ENCODE measurements around the gene PTPRU.

The PTPRU gene

DNA sequence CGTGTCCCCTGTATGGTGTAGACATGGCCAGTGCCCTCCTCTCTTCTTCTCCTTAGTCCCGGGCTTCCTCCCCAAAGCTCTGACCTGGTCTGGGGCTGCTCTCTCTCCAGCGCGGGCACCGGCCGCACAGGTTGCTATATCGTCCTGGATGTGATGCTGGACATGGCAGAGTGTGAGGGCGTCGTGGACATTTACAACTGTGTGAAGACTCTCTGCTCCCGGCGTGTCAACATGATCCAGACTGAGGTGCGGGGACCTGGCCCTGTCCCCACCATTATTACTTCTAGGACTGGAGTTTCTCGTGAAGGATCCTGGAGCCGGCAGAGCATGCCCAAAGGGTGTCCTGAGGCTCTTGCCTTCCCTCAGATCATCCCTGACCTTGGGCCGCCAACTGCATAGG lies 78.9 kb downstream of the PTPRU start:
- no peak for TF ChIP-seq EZH2phosphoT487 (IDR thresholded peaks at IDR 0.05; ENCODE audit: low read length)
- H4K20me1 ChIP-seq (ENCODE audit: insufficient read depth, low read length) = no peaks in the 10 kb centered on the region
- peaks cover 86% of the 10 kb centered on the region for H3K27me3 ChIP-seq (replicated peaks; ENCODE audit: insufficient read depth, low read length)
- no peaks in the 10 kb centered on the region for H3K9me3 ChIP-seq (replicated peaks; ENCODE audit: insufficient read depth, low read length)
- H2AFZ ChIP-seq (ENCODE audit: low read length) = no peak overlapping the region
- H3K9ac ChIP-seq (ENCODE audit: low read length) = no peak overlapping the region
- DNase-seq = no peak
- no peak overlapping the region for H3K4me2 ChIP-seq (ENCODE audit: low read depth, low read length)
- H3K4me1 ChIP-seq (ENCODE audit: low read length) = no peaks in the 10 kb centered on the region
- no peak overlapping the region for H3K4me3 ChIP-seq (ENCODE audit: low read length)
- H3K9me2 ChIP-seq (replicated peaks; ENCODE audit: insufficient read depth, low read length) = no peaks in the 10 kb centered on the region
- no peaks in the 10 kb centered on the region for H3K79me2 ChIP-seq (ENCODE audit: low read length)
- H3K36me3 ChIP-seq (replicated peaks; ENCODE audit: insufficient read depth, low read length) = no peaks in the 10 kb centered on the region
- no peak overlapping the region for H3K27ac ChIP-seq (ENCODE audit: low read length)
- H3F3A ChIP-seq (ENCODE audit: insufficient read depth, low read length) = no peaks in the 10 kb centered on the region

DNA sequence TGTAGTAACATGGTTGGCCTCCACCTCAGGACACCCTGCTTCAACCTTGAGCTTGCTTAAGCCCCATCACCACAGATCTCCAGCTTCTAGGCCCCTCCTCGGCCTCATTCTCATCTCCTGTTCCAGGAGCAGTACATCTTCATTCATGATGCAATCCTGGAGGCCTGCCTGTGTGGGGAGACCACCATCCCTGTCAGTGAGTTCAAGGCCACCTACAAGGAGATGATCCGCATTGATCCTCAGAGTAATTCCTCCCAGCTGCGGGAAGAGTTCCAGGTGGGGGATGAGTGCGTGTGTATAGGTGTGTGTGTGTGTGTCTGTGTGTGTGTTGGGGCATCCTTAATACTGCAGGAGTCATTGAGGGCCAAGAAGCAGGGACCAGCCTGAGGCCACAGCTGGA lies 79.6 kb downstream of the PTPRU start:
- no peaks in the 10 kb centered on the region for H3K36me3 ChIP-seq (replicated peaks; ENCODE audit: insufficient read depth, low read length)
- H3K9me3 ChIP-seq (replicated peaks; ENCODE audit: insufficient read depth, low read length) = no peaks in the 10 kb centered on the region
- H3K79me2 ChIP-seq (ENCODE audit: low read length) = no peaks in the 10 kb centered on the region
- TF ChIP-seq EZH2phosphoT487 (IDR thresholded peaks at IDR 0.05; ENCODE audit: low read length) (no peak), EZH2 (optimal IDR thresholded peaks at IDR 0.05; ENCODE audit: low read depth, low read length) (no peak)
- TF ChIP-seq, protein P1, sequence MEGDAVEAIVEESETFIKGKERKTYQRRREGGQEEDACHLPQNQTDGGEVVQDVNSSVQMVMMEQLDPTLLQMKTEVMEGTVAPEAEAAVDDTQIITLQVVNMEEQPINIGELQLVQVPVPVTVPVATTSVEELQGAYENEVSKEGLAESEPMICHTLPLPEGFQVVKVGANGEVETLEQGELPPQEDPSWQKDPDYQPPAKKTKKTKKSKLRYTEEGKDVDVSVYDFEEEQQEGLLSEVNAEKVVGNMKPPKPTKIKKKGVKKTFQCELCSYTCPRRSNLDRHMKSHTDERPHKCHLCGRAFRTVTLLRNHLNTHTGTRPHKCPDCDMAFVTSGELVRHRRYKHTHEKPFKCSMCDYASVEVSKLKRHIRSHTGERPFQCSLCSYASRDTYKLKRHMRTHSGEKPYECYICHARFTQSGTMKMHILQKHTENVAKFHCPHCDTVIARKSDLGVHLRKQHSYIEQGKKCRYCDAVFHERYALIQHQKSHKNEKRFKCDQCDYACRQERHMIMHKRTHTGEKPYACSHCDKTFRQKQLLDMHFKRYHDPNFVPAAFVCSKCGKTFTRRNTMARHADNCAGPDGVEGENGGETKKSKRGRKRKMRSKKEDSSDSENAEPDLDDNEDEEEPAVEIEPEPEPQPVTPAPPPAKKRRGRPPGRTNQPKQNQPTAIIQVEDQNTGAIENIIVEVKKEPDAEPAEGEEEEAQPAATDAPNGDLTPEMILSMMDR (IDR thresholded peaks at IDR 0.05; ENCODE audit: low read length) = no peak
- H4K20me1 ChIP-seq (ENCODE audit: insufficient read depth, low read length) = no peaks in the 10 kb centered on the region
- H3K27me3 ChIP-seq (replicated peaks; ENCODE audit: insufficient read depth, low read length) = peaks cover 89% of the 10 kb centered on the region
- no peaks in the 10 kb centered on the region for H3K4me1 ChIP-seq (ENCODE audit: low read length)
- H2AFZ ChIP-seq (ENCODE audit: low read length) = no peak overlapping the region
- H3K4me3 ChIP-seq (ENCODE audit: low read length) = no peak overlapping the region
- no peaks in the 10 kb centered on the region for H3K9me2 ChIP-seq (replicated peaks; ENCODE audit: insufficient read depth, low read length)
- H3K9ac ChIP-seq (ENCODE audit: low read length) = no peak overlapping the region
- no peaks in the 10 kb centered on the region for H3F3A ChIP-seq (ENCODE audit: insufficient read depth, low read length)
- no peak overlapping the region for H3K27ac ChIP-seq (ENCODE audit: low read length)
- no peak for DNase-seq
- H3K4me2 ChIP-seq (ENCODE audit: low read depth, low read length) = no peak overlapping the region

DNA sequence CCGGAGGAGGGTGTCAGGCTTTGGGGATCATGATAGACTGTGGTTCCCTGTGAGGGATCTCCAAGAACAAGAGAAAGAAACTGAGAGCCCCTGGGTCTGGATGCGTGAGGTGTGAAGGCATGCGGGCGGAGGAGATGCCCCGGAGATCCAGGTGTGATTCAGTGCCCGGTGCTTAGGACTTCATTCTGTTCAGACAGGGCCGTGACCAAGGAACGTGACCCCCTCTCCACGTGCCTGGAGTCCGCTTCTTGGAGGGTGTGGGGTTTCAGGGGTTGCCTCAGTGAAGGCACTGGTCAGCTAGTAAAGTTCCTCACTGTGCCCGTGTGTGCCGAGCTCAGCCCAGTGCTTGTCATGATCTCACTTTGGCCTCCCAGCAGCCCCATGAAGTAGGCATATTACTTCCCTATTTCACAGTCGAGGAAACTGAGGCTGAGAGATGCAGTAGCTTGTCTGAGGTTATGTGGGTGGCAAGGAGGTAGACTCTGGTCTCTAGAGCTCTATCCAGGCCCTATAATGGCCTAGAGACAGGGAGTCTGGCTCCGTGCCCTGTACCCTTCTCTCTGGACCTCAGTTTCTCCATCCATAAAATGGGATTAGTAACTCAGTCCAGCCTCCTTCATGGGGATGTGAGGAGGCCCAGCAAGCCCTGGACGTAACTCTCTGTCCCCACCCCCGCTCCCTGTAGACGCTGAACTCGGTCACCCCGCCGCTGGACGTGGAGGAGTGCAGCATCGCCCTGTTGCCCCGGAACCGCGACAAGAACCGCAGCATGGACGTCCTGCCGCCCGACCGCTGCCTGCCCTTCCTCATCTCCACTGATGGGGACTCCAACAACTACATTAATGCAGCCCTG lies 81.0 kb downstream of the PTPRU start:
- Histone ChIP-seq H3K4me2 (ENCODE audit: low read depth, low read length) (no peak overlapping the region), H2AFZ (ENCODE audit: low read length) (no peak overlapping the region), H3K79me2 (ENCODE audit: low read length) (no peaks in the 10 kb centered on the region), H3K27me3 (replicated peaks; ENCODE audit: insufficient read depth, low read length) (peaks cover 93% of the 10 kb centered on the region), H3F3A (ENCODE audit: insufficient read depth, low read length) (no peaks in the 10 kb centered on the region), H3K36me3 (replicated peaks; ENCODE audit: insufficient read depth, low read length) (no peaks in the 10 kb centered on the region), H3K4me3 (ENCODE audit: low read length) (no peak overlapping the region), H3K9me3 (replicated peaks; ENCODE audit: insufficient read depth, low read length) (no peaks in the 10 kb centered on the region), H3K4me1 (ENCODE audit: low read length) (no peaks in the 10 kb centered on the region), H4K20me1 (ENCODE audit: insufficient read depth, low read length) (no peaks in the 10 kb centered on the region), H3K27ac (ENCODE audit: low read length) (no peak overlapping the region), H3K9ac (ENCODE audit: low read length) (no peak overlapping the region), H3K9me2 (replicated peaks; ENCODE audit: insufficient read depth, low read length) (no peaks in the 10 kb centered on the region)
- no peak for DNase-seq
- TF ChIP-seq EZH2phosphoT487 (IDR thresholded peaks at IDR 0.05; ENCODE audit: low read length) (no peak), EZH2 (optimal IDR thresholded peaks at IDR 0.05; ENCODE audit: low read depth, low read length) (no peak)
- TF ChIP-seq, protein P1 (IDR thresholded peaks at IDR 0.05; ENCODE audit: low read length) = no peak

DNA sequence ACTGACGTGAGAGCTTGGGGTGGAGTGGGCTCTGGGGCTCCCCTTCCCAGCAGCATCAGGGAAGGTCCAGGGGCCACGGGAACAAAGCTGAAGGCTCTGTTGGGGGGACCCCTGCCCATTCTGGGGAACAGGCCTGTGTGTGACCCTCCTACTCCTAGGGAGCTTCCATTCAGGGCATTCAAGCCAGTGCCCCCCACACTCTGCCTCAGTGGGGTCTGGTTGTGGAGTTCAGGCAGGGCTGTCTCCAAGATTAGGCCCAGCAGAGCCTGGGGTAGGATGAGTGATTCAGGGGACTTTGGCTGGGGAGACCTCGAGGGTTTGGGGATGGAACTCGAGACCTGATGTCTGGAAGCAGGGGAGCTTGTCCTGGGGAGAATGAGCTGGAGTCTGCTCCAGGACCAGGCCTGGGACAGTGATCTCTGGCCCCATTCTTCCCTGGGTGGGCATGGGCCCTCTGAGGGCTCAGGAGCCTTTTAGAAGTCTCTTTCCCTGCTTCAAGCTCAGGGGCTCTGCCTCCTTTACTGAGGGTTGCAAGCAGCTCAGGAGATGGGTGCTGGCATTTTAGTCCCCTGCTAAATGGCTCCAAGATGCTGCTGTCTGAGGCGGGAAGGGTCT lies 81.7 kb downstream of the PTPRU start:
- H3K27me3 ChIP-seq (replicated peaks; ENCODE audit: insufficient read depth, low read length) = peaks cover 92% of the 10 kb centered on the region
- H3K4me1 ChIP-seq (ENCODE audit: low read length) = no peaks in the 10 kb centered on the region
- no peaks in the 10 kb centered on the region for H3K9me3 ChIP-seq (replicated peaks; ENCODE audit: insufficient read depth, low read length)
- H3K79me2 ChIP-seq (ENCODE audit: low read length) = no peaks in the 10 kb centered on the region
- no peak for DNase-seq
- no peak for TF ChIP-seq EZH2 (optimal IDR thresholded peaks at IDR 0.05; ENCODE audit: low read depth, low read length)
- TF ChIP-seq, protein P1 (IDR thresholded peaks at IDR 0.05; ENCODE audit: low read length) = no peak
- TF ChIP-seq EZH2phosphoT487 (IDR thresholded peaks at IDR 0.05; ENCODE audit: low read length) = no peak
- no peaks in the 10 kb centered on the region for H3F3A ChIP-seq (ENCODE audit: insufficient read depth, low read length)
- no peak overlapping the region for H3K4me2 ChIP-seq (ENCODE audit: low read depth, low read length)
- no peak overlapping the region for H3K4me3 ChIP-seq (ENCODE audit: low read length)
- H3K36me3 ChIP-seq (replicated peaks; ENCODE audit: insufficient read depth, low read length) = no peaks in the 10 kb centered on the region
- no peak overlapping the region for H3K27ac ChIP-seq (ENCODE audit: low read length)
- H3K9ac ChIP-seq (ENCODE audit: low read length) = no peak overlapping the region
- H4K20me1 ChIP-seq (ENCODE audit: insufficient read depth, low read length) = no peaks in the 10 kb centered on the region
- no peaks in the 10 kb centered on the region for H3K9me2 ChIP-seq (replicated peaks; ENCODE audit: insufficient read depth, low read length)
- H2AFZ ChIP-seq (ENCODE audit: low read length) = no peak overlapping the region
